ENCODE measurements around the gene EXOSC9. TPM values are rescaled to one million over a fixed set of nuclear protein-coding genes. Genes with fewer than 3 reads are reported as not detected.

EXOSC9 gene
- total RNA-seq, 1 donor from 2014 or later = 33.5 TPM

DNA sequence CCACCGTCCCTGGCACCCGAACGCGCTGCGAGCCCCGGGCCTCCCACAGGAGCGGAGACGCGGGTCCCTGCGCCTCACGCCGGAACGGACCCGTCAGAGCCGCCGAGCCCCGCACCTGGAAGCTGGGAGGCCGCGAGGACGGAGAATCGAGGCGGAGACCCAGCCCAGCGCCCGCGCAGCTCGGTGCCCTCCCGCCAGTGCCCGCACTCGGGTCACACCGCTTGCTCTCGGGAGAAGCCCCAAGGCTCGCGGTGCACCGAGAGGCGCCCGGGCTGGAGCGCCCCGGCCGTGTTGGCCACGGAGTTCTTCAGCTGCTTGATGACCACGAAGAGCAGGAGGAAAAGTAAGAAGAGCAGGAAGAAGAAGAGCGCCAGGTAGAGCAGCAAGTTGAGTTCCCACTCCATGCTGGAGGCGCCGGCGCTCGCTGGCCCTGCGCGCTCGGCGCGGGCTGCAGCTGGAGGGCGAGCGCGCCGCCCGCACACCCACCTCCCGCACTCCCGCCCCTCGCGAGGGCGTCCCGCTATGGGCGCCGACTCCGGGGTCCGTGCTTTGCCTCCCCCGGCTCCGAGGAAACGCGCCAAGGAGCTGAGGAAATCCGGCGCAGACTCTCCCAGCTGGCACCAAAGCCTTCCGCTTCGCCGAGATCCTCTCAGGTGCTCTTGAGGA is 36.3 kb upstream of the EXOSC9 start, which contains the start of gene SMIM43:
Gene SMIM43 (minus strand): TSS at position 463 of the 666 bp plus-strand sequence. CDS start 59 bp downstream, at position 404.
- H3K9me3 Mint-ChIP-seq = no peaks in the 10 kb centered on the region
- H3K27me3 Mint-ChIP-seq (ENCODE audit: low read depth) = peaks cover 95% of the 10 kb centered on the region
- peaks cover 7% of the 10 kb centered on the region for H3K4me1 Mint-ChIP-seq
- peak within 1 kb of the TSS; percentile 77 for H3K4me3 Mint-ChIP-seq
- DNase-seq (ENCODE audit: low spot score in 2 of 2, unreplicated experiment in 2 of 2) = peak; percentile 27 to 45
- no peak within 1 kb of the TSS for H3K27ac Mint-ChIP-seq
- H3K36me3 Mint-ChIP-seq = no peaks in the 10 kb centered on the region
- no peak for TF ChIP-seq CTCF (IDR thresholded peaks at IDR 0.05; ENCODE audit: unreplicated experiment)

DNA sequence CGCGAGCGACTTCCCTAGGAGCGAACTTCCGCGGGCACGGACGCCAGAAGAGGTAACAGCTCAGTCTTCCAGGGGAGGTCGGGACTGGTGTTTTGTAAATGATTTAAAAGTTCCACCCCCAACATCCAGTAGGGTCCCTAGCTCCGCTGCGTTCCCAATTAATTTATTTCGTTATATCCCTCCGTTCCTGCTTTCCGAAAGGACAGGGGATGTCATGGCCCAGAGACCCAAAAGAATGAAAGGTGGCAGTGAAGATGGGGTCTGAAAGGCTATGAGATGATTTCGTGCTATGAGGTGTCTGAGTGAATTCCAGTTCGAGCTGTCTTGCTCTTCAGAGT is 35.8 kb upstream of the EXOSC9 start:
- no peak for TF ChIP-seq CTCF (IDR thresholded peaks at IDR 0.05; ENCODE audit: unreplicated experiment)

DNA sequence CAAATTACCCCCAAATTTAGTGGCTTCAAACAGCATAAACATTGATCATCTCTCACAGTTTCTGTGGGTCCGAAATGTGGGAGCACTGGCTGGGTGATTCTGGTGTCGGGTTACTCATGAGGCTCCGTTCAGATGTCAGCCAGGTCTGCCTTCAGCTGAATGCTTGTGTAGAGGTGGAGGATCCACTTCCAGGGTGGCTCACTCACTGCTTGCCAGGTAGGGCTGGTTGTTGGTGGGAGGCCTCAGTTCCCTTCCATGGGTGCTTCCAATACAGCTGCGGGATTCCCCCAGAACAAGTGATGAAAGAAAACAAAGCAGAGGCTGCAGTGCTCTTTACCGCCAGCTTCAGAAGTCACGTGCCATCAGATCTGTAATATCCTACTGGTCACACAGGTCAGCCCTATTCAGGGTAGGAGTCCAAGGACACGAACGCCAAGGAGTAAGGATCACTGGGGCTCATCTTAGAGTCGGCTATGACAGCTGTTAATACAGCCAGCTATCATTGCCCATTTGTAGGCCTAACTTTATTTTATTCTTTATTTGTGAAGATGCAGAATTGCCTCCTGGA is 35.1 kb upstream of the EXOSC9 start:
- no peak for TF ChIP-seq CTCF (IDR thresholded peaks at IDR 0.05; ENCODE audit: unreplicated experiment)
- DNase-seq (ENCODE audit: low spot score in 2 of 2, unreplicated experiment in 2 of 2) = no peak
- Mint-ChIP-seq H3K36me3 (no peaks in the 10 kb centered on the region), H3K4me3 (peak overlapping the region; percentile 77), H3K4me1 (peaks cover 7% of the 10 kb centered on the region), H3K27ac (no peak overlapping the region), H3K27me3 (ENCODE audit: low read depth) (peaks cover 95% of the 10 kb centered on the region), H3K9me3 (no peaks in the 10 kb centered on the region)

More for the DNA sequence above, 35.8 kb upstream of the EXOSC9 start:
- no peak for DNase-seq (ENCODE audit: low spot score in 2 of 2, unreplicated experiment in 2 of 2)
- H3K27me3 Mint-ChIP-seq (ENCODE audit: low read depth) = peaks cover 95% of the 10 kb centered on the region
- H3K9me3 Mint-ChIP-seq = no peaks in the 10 kb centered on the region
- H3K4me3 Mint-ChIP-seq = peak overlapping the region; percentile 77
- no peaks in the 10 kb centered on the region for H3K36me3 Mint-ChIP-seq
- H3K27ac Mint-ChIP-seq = no peak overlapping the region
- peaks cover 7% of the 10 kb centered on the region for H3K4me1 Mint-ChIP-seq

- no peaks in the 10 kb centered on the region for H3K36me3 Mint-ChIP-seq
- H3K9me3 Mint-ChIP-seq = no peaks in the 10 kb centered on the region
- TF ChIP-seq CTCF (IDR thresholded peaks at IDR 0.05; ENCODE audit: unreplicated experiment) = no peak
- peaks cover 95% of the 10 kb centered on the region for H3K27me3 Mint-ChIP-seq (ENCODE audit: low read depth)
- no peak overlapping the region for H3K4me3 Mint-ChIP-seq
- no peak overlapping the region for H3K27ac Mint-ChIP-seq
- no peak for DNase-seq (ENCODE audit: low spot score in 2 of 2, unreplicated experiment in 2 of 2)
- peaks cover 7% of the 10 kb centered on the region for H3K4me1 Mint-ChIP-seq
Measured at GRCh38 chr4:121767166-121767565, 34.0 kb upstream of the EXOSC9 start.

GRCh38 chr4:121769341-121769740 is 31.8 kb upstream of the EXOSC9 start:
- no peak for DNase-seq (ENCODE audit: low spot score in 2 of 2, unreplicated experiment in 2 of 2)
- TF ChIP-seq CTCF (IDR thresholded peaks at IDR 0.05; ENCODE audit: unreplicated experiment) = no peak
- H3K27me3 Mint-ChIP-seq (ENCODE audit: low read depth) = peaks cover 91% of the 10 kb centered on the region
- no peak overlapping the region for H3K27ac Mint-ChIP-seq
- no peak overlapping the region for H3K4me3 Mint-ChIP-seq
- no peaks in the 10 kb centered on the region for H3K9me3 Mint-ChIP-seq
- no peaks in the 10 kb centered on the region for H3K36me3 Mint-ChIP-seq
- peaks cover 6% of the 10 kb centered on the region for H3K4me1 Mint-ChIP-seq

Data from mesothelial cell of epicardium (in vitro differentiated cells).